Kidney epithelial cell (primary cell): ENCODE results near the gene RCVRN. TPM values are rescaled to one million over a fixed set of nuclear protein-coding genes. Genes with fewer than 3 reads are reported as not detected.

ENCODE experiments used
- DNase-seq: peaks from one replicate; pipeline ENCODE4 v3.0.0-alpha.2; 2010; ENCODE audit warnings: low read depth
- H3K27me3 ChIP-seq: 2 replicates; pipeline ENCODE4 v1.6.0; 2011; ENCODE audit warnings: low read length; ENCODE audit not compliant: control insufficient read depth, insufficient read depth
- H3K36me3 ChIP-seq: 2 replicates; pipeline ENCODE4 v1.5.1; 2011; ENCODE audit warnings: low read length; ENCODE audit not compliant: control insufficient read depth, insufficient read depth
- H3K4me3 ChIP-seq: 2 replicates; pipeline ENCODE4 v1.5.1; 2011; ENCODE audit warnings: low read depth, mild to moderate bottlenecking, control low read depth, low read length
- total RNA-seq: library from RNA; depleted of rRNA; stranded (reverse); fragments of >200 nt; gene quantifications from 2 replicates; pipeline ENCODE4 v1.2.3, GENCODE V29; 2015
- TF ChIP-seq, protein P1 (sequence below): IDR thresholded peaks from 2 replicates; pipeline ENCODE4 v1.5.1; 2011; ENCODE audit warnings: mild to moderate bottlenecking, moderate library complexity, low read length, control low read depth, inconsistent platforms; ENCODE audit not compliant: insufficient read depth, poor library complexity, severe bottlenecking

RCVRN gene
- total RNA-seq, 1 donor from 2014 or later: 0.21 TPM

DNA sequence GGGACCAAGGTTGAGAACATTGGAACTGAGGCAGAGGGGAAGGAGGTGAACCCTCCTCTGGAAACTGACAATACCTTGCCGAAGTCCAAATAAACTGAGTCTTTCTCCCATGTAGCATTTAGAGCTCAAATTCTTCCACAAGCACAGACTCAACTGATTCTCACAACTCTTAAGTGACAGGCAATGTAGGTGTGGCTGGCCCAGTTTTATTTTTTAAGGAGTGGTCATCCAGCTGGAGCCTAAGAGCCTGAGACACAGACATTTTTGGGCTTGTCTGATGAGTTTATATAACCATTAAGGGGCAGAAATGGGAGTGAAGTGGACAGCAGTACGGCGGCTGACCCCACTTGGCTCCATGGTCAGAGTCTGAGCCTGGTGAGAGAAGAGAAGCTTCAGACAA is 10.8 kb downstream of the RCVRN start:
- H3K27me3 ChIP-seq: peaks cover 2% of the 10 kb centered on the region
- H3K4me3 ChIP-seq: no peak overlapping the region
- DNase-seq: no peak
- H3K36me3 ChIP-seq: no peaks in the 10 kb centered on the region
- TF ChIP-seq, protein P1, sequence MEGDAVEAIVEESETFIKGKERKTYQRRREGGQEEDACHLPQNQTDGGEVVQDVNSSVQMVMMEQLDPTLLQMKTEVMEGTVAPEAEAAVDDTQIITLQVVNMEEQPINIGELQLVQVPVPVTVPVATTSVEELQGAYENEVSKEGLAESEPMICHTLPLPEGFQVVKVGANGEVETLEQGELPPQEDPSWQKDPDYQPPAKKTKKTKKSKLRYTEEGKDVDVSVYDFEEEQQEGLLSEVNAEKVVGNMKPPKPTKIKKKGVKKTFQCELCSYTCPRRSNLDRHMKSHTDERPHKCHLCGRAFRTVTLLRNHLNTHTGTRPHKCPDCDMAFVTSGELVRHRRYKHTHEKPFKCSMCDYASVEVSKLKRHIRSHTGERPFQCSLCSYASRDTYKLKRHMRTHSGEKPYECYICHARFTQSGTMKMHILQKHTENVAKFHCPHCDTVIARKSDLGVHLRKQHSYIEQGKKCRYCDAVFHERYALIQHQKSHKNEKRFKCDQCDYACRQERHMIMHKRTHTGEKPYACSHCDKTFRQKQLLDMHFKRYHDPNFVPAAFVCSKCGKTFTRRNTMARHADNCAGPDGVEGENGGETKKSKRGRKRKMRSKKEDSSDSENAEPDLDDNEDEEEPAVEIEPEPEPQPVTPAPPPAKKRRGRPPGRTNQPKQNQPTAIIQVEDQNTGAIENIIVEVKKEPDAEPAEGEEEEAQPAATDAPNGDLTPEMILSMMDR: no peak

DNA sequence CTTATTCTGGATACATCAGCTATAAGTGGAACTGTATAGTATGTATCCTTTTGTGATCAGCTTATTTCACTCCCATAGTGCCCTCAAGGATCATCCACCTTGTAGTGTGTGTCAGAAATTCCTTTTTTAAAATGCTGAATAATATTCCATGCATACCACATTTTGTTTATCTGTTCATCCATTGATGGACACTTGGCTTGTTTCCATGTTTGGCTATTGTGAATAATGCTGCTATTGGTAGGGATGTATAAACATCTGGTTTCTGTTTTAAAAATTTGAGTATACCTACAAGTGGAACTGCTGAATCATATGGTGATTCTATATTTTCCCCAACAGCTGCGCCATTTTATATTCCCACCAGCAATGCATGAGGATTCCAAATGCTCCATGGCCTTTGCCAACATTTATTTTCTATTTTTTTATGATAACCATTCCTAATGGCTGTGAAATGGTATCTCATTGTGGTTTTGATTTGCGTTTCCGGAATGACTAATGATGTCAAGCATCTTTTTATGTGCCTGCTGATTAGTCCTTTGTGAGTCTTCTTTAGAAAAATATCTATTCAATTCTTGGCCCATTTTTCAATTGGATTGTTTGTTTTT is 11.6 kb downstream of the RCVRN start:
- DNase-seq: no peak
- TF ChIP-seq, protein P1: no peak
- Histone ChIP-seq H3K4me3 (no peak overlapping the region), H3K27me3 (peaks cover 2% of the 10 kb centered on the region), H3K36me3 (no peaks in the 10 kb centered on the region)

DNA sequence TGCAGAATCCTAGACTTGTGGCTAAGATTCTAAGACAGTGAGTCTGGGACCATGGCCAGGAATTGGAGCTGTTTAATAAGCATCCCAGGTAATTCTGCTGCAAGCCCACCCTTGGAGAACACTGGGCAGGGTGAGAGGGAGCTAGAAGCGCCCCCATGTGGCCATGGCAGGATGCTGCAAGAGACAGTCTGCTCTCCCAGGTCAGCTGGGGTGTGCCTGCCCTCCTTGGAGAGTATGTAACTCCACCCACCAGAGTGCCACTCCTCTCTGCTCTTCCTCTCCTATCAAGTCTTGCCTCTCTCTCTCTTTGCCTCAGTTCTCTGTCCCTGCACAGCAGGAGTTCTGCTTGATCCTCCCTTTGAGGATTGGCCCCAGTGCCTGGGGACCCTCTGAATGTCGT is 14.9 kb downstream of the RCVRN start:
- no peak for DNase-seq
- Histone ChIP-seq H3K4me3 (no peak overlapping the region), H3K27me3 (no peaks in the 10 kb centered on the region), H3K36me3 (no peaks in the 10 kb centered on the region)
- TF ChIP-seq, protein P1: peak; percentile 58

DNA sequence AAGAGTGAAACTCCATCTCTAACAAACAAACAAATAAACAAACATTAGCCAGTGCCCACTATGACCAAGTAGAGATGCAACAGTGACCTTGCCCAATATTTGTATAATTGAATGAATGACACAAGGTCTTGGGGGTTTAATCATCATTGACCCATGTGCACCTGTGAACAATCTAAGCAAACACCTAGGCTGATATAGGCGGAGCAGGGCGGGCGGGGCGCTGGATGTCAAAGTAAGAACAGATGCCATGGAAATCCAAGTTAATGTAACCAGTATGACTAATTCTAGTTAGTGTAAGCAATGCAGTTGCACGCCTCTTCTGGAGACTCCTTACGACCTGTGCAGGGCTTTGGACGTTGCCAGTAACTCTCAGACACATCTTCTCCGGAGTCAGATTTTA is 17.6 kb downstream of the RCVRN start:
- H3K4me3 ChIP-seq: no peak overlapping the region
- no peak for DNase-seq
- TF ChIP-seq, protein P1: no peak

DNA sequence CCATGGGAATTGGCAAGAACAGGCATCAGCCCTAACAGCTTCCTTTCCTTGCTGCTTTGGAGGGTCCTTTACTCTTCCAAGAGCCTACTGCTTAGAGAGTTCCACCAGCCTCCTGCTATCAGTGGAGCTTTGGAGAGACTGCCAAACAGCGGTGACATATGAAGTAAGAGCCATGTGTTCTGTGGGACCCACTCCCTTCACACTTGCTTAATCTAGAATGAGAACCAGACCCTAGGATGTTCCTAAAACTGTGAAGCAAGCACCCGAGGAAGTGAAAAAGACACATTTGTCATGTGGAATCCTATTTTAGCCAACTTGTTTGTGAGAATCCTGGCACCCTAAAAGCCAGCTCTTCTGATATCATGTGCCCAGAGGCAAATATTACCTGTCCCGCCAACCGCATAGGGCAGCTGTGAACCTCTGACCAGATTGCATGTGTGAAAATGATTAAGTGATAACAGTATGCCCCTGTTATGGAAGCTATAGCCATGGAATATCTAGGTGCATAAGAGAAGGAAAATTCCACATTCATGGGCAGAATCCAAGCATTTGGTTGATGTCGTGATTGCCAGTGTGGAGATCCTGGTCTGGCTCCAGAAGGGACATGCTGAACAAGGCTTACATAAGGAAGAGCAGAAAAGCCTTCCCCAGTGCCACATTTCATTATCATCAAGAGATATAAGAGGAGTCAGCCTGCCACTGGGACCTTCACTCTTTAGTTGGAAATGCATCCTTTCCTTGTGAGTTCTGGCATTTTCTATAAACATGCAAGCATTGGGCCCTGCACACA is 18.7 kb downstream of the RCVRN start:
- TF ChIP-seq, protein P1: no peak
- no peaks in the 10 kb centered on the region for H3K27me3 ChIP-seq
- DNase-seq: no peak
- no peak overlapping the region for H3K4me3 ChIP-seq
- no peaks in the 10 kb centered on the region for H3K36me3 ChIP-seq

More for the DNA sequence above, 17.6 kb downstream of the RCVRN start:
- H3K36me3 ChIP-seq: no peaks in the 10 kb centered on the region
- H3K27me3 ChIP-seq: no peaks in the 10 kb centered on the region
